Coronary artery (tissue), 2 donors: ENCODE results near the gene MTNR1B.

Experiments
- DNase-seq: peaks from one replicate; pipeline ENCODE4 v3.0.0-alpha.2; 2017; ENCODE audit warnings: low spot score
- H3K27ac ChIP-seq, 2 donors: fragments of 200-600 bp; sonication (generic); one replicate each; pipeline ENCODE4 v1.5.1; 2016 to 2019
- H3K4me3 ChIP-seq: fragments of 200-600 bp; sonication (generic); 2 replicates; pipeline ENCODE4 v1.5.1; 2016; ENCODE audit warnings: mild to moderate bottlenecking, moderate library complexity
- TF ChIP-seq, protein P1 (sequence below): fragments of 200-600 bp; sonication (generic); IDR thresholded peaks from one replicate; pipeline ENCODE4 v1.5.1; 2019; ENCODE audit warnings: antibody characterized with exemption

MTNR1B gene

DNA sequence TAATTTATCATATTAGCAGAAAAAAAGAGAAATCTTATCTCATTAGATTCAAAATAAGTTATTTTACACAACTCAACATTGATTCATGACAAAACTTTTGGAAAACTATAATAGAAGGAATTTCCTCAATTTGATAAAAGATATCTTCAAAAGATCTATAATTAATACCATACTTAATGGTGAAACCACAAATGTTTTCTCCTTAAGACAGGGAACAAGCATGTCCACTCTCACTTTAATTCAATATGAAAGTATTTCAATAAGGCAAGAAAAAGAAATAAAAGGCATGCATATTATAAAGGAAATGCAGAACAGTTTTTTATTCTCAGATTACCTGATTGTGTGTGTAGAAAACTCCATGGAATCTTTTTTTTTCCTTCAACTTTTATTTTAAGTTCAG, 23.6 kb downstream of the MTNR1B start:
- DNase-seq, result no peak
- no peak overlapping the region for H3K27ac ChIP-seq
- TF ChIP-seq, protein P1, sequence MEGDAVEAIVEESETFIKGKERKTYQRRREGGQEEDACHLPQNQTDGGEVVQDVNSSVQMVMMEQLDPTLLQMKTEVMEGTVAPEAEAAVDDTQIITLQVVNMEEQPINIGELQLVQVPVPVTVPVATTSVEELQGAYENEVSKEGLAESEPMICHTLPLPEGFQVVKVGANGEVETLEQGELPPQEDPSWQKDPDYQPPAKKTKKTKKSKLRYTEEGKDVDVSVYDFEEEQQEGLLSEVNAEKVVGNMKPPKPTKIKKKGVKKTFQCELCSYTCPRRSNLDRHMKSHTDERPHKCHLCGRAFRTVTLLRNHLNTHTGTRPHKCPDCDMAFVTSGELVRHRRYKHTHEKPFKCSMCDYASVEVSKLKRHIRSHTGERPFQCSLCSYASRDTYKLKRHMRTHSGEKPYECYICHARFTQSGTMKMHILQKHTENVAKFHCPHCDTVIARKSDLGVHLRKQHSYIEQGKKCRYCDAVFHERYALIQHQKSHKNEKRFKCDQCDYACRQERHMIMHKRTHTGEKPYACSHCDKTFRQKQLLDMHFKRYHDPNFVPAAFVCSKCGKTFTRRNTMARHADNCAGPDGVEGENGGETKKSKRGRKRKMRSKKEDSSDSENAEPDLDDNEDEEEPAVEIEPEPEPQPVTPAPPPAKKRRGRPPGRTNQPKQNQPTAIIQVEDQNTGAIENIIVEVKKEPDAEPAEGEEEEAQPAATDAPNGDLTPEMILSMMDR, result no peak
- no peak overlapping the region for H3K4me3 ChIP-seq

DNA sequence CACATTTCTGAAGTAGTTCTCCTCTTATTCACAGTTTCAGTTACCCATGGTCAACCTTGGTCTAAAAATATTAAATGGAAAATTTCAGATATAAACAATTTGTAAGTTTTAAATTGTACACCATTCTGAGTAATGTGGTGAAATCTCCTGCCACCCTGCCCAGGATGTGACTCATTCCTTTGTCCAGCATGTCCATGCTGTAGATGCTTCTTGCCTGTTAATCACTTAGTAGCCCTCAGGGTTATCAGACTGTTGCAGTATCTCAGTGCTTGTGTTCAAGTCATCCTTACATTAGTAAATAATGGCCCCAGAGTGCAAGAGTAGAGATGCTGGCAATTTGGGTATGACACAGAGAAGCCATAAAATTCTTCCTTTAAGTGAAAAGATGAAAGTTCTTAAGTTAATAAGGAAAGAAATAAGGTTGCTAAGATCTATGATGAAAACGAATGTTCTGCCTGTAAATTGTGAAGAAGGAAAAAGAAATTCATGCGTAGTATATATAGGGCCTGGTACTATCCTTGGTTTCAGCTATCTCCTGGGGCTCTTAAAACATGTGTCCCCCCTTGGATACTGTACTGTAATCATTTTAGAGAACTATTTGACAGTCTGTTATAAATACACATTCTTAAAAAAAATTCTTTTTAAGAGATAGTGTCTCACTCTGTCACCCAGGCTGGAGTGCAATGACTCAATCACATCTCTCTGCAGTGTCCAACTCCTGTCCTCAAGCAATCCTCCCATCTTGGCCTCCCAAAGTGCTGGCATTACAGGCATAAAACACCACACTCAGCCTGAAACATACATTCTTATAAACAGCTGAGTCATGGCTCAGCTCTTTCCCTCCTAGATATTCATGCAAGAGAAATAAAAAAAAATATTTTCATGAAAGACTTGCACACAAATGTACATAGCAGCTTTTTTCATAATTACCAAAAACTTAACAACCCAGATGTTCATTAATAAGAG, 31.3 kb downstream of the MTNR1B start:
- Histone ChIP-seq H3K4me3 (no peak overlapping the region), H3K27ac (no peak overlapping the region)
- no peak for DNase-seq
- TF ChIP-seq, protein P1, result no peak

DNA sequence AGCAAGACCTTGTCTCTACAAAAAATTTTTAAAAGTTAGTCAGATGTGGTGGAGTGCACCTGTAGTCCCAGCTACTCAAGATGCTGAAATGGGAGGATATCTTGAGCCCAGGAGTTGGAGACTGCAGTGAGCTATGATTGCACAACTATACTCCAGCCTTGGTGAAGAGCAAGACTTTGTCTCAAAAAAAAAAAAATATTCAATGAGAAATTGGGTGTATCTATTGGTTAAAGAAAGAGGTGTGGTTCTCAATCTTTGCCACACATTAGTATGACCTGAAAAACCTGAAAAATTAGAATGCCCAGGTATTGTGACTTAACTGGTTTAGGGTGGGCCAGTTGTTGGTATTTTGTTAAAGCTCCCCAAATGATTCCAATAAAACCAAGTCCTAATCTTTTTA, 32.4 kb downstream of the MTNR1B start:
- DNase-seq, result no peak
- H3K27ac ChIP-seq, result no peak overlapping the region
- TF ChIP-seq, protein P1, result no peak
- H3K4me3 ChIP-seq, result no peak overlapping the region

DNA sequence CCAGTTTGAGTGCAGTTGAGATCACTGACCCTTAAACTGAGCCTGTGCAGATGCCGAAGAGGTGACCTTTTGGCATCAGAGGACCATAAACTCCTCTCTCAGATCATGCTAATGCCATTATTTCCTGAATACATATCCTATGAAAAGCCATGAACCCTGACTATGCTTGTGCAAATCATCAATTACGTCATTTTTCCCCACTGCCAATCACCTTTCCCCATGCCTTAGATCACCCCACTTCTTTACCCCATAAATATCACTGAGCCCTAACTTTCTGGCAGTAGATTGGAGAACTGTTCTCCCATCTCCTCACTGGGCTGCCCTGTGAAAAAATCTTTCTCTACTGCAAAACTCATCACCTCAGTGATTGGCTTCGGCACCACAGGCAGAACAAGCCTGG, 32.9 kb downstream of the MTNR1B start:
- no peak overlapping the region for H3K27ac ChIP-seq
- TF ChIP-seq, protein P1, result no peak
- H3K4me3 ChIP-seq, result no peak overlapping the region
- DNase-seq, result no peak

DNA sequence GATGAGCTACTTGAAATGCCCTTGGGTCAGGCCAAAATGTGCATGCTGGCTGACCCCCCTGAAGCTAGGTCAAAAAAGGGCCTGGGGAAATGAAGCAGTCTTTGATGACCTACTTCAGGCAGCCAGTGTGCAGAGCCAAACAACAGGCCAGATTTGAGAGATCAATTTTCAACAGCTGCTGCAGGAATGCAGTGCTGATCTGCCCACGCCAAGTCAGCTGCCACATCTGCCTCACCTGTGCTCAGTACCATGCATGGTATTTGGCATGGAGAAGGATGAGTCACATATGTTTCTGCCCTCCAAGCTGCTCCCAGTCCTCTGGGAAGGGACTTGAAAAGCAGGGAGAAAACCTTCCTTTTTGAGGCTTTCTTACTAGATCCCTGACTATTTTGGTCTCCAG, 35.8 kb downstream of the MTNR1B start:
- Histone ChIP-seq H3K27ac (no peak overlapping the region), H3K4me3 (no peak overlapping the region)
- TF ChIP-seq, protein P1, result no peak
- no peak for DNase-seq

DNA sequence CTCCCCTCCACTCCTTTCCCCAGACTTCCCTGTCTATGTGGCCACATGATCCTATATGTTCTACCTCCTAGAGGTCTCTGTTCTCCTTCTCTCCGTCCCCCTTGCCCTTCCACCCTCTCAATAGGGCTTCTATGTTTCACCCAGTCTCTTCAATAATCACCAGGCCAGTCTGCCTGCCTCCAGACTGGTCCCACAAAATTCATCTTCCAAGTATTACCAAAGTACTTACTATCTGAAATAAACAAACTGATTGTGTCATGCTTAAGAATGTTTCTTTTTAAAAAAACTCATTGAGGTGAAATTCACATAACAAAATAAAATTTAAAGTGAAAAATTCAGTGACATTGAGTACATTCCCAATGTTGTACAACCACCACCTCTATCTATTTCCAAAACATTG, 44.2 kb downstream of the MTNR1B start:
- Histone ChIP-seq H3K27ac (no peak overlapping the region), H3K4me3 (no peak overlapping the region)
- DNase-seq, result no peak
- TF ChIP-seq, protein P1, result no peak

DNA sequence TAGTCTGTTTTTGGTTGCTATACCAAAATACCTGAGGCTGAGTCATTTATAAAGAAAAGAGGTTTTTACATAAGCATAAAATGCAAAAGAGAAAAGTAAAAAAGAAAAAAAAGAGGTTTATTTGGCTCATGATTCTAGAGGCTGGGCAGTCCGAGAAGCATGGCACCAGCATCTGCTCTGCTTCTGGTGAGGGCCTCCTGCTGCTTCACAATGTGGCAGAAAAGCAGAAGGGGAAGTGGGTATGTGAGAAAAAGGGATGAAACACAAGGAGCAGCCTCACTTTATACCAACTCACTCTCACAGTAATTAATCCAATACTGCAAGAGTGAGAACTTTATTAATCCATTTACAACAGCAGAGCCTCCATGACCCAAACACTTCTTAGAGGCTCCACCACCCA, 47.1 kb downstream of the MTNR1B start:
- H3K4me3 ChIP-seq, result no peak overlapping the region
- H3K27ac ChIP-seq, result no peak overlapping the region
- TF ChIP-seq, protein P1, result no peak
- no peak for DNase-seq
